GM19438 (cell line): ENCODE results near the gene PCK2.

ENCODE experiments used
- ATAC-seq: cut with Tn5 transposase; IDR thresholded peaks from one replicate; pipeline ENCODE4 v1.9.1; 2021; ENCODE audit warnings: low read depth; ENCODE audit not compliant: unreplicated experiment

Gene PCK2

GRCh38 chr14:24150567-24150966 is 56.5 kb downstream of the PCK2 start:
- ATAC-seq = no peak

GRCh38 chr14:24150993-24151392 is 56.9 kb downstream of the PCK2 start:
- no peak for ATAC-seq

- ATAC-seq = no peak
Observed at GRCh38 chr14:24151404-24152080, 57.4 kb downstream of the PCK2 start.
